GM18519 (cell line): Measurements from ENCODE around the gene COL5A2.

Experiments
- ATAC-seq: cut with Tn5 transposase; IDR thresholded peaks from one replicate; pipeline ENCODE4 v1.9.1; 2021; ENCODE audit warnings: mild to moderate bottlenecking, moderate library complexity; ENCODE audit not compliant: unreplicated experiment, low FRiP score

The COL5A2 gene

DNA sequence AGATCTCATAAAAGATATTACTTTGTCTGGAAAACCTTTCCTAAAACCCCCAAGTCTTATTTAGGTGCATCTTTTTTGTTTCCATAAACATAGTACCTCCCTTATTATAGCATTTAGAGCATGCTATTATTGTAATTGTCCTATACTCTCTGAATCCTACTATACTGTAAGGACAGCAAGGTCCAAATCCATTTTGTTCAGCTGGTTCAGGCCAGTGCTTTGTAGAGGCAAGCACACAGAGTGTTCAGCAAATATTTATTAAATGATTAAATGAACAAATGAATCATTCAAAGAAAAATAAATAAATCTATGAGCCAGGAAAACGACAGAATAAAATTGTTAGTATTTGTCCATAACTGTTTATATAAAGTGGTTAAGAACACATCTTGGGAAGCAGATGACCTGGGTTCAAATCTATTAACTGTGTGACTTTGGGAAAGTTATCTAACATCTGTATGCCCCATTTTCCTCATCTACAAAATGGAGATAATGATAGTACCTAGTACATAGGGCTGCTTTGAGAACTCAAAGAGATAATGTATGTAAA is 119.4 kb downstream of the COL5A2 start:
- no peak for ATAC-seq

DNA sequence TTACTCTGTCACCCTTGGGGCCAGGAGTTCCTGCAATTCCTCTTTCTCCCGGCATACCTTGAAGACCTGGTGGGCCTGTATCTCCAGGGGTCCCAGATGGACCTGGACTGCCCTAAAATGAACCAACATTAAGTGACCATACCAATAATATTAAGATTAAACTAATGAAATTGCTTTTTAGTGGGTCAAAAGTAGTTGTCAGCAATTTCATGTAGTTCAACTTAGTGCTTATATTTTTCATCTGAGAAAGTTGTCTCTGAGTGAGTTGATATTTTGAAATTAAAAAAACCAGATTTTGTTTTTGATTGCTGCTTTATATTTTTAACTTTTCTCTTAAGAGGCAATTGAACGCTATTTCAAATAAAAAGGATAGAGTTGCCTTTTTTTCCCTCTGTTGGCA is 122.2 kb downstream of the COL5A2 start:
- no peak for ATAC-seq

DNA sequence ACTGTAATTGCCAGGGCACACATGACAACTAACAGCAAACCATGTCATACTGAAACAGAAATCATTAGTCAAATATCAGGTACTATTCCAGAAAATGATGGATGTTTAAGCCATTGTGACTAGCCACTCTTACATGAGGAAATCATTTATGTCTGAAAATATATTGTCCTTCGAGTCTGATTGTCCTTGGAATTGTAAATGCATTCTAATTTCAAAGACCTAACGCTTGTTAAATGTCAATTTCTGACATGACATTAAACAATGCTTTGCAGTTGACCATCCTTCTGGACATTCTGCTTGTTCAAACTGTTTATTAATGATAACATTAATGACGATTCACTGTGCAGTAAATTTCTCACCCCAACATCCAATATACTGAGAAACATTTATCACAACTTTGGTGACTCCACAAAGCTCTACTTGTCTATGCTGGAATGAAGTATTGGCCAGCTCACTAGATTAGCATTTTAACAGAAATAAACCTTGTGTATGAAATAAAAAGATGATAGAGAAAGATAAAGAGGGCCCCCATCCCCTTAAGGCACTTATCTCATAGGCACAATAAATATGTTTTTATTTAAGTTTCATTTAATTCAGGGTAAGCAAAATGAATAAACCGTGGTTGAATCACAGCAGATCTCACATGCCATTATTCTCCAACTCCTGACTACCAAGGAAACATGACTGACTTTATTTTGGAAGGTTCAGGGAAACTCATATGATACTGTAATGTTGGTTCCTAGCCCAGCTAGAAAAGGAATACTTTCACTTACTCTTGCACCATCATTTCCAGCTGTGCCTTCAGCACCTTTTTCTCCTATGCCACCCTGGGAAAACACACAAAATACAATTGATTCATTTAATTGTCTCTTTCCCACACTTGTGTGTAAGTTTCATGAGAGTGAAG is 123.1 kb downstream of the COL5A2 start:
- ATAC-seq = no peak

DNA sequence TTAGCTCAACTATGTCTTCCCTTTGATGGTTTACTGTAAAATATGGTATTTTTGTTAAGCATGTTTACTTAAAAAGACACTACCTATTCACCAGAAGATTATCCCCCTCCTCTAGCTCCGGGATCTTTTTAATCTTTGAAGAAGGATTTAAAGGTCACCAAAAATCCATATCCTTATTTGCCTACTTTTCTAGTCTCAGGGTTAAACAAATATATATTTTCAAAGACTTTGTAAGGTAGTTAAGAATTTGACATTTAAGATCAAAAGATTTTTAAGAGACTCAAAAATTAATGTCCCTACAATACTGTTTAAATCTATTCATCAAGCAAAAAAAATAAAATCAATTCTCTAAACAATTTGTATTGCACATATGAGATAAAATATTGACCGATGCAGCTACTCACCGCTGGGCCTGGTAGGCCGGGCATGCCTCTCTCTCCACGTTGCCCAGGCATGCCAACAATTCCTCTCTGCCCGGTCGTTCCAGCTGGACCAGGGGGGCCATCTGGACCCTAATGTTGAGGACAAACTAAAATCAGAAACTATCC is 129.3 kb downstream of the COL5A2 start:
- ATAC-seq = no peak

DNA sequence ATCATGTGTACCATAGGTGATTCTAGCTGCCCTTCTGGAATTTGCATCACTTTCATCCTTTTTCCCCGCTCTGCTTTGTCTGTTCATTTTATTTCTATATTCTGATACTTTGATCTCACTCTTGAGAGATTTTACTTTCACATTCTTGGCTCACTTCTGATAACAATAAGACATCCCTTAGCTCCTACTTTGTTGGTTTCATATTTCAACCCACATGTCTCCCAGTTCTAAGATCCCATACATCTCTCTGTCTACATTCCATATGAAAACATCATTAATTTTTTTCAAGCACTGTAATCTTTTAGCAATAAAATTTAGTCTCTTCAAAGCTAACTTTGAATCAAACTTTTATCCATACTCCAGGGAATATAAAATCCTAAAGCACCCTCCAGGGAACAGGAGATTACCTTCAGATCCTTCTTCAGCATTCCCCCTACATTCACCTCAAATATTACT is 129.8 kb downstream of the COL5A2 start:
- ATAC-seq = no peak

DNA sequence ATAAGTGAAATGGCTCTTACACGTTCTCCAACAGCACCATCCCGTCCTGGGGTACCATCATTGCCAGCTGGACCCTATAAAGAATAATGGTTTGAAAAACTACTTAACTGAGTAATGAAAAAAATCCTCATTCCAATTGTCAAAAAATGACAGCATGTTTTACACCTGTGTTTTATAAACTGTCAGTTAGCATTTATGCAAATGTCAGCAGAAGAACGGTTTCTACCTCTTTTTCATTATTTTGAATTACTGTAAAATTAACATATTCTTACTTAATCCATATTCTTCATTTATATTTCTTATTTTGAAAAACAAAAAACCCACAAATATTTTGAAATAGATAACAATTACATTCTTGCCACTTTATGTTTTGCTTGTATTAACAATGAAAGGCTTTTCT is 131.4 kb downstream of the COL5A2 start:
- no peak for ATAC-seq

DNA sequence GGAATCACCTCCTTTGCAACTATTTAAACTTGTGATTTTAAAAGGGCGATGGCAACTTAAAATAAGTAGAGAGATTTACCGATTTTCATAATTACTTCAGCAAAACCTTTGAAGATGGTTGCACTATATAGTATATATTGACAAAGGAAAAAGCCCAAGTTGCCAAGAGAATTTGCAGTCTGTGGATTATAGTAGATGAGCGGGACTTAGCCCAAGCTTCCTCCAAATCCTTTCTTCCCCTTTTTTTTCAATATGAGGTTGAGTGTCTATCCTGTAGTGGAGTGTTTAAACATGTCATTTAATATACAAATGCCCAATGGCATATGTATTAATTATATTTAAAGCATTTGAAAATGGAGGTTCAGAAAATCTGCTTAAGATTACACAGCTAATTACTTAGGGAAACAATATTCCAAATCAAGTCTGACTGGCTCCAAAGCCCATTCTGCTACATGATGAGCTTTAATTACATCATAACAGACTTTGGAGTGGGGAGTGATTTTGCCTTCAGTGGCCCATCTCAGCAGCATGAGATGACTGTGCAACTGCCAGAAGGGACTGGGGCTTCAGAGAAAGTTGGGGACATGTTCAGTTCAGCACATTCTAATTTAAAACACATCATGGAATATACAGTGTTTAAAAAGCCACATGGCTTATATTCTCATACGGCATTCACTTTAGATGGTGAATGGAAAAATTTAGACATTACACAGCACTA is 132.2 kb downstream of the COL5A2 start:
- ATAC-seq = no peak

DNA sequence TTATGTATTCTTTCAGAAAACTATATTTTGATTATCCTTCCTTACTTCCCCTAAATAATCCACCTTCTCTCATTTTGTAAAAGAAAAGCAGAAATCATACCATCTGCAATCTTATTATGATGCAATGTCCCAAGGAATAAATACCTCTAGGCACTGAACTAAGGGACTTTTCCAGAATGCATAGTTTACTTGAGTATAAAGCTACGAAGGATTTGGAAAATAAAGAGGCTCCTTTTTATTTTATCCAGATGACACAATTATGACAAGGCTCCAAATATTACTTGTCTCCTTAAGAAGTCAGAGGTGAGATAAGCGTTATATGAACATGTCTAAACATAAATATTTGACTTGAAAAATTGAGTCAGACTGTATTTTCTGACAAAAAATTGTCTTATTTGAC is 133.2 kb downstream of the COL5A2 start:
- ATAC-seq = no peak

DNA sequence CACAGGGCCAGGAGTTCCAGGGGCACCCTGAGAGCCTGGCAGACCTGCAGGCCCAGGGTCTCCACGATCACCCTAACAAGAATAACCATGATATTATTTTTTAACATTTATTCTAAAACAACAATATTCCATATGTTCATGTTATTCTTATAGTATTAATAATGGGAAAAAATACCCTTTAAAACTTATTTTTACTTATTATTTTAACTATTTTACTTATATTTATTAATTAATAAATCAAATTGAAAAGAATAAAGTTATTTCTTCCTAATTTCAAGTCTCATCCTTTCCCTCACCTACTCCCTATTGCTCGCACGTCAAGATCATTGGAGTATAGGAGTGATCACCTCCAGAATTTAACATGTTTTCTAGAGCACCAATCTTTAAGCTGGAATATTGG is 133.7 kb downstream of the COL5A2 start:
- ATAC-seq = no peak

DNA sequence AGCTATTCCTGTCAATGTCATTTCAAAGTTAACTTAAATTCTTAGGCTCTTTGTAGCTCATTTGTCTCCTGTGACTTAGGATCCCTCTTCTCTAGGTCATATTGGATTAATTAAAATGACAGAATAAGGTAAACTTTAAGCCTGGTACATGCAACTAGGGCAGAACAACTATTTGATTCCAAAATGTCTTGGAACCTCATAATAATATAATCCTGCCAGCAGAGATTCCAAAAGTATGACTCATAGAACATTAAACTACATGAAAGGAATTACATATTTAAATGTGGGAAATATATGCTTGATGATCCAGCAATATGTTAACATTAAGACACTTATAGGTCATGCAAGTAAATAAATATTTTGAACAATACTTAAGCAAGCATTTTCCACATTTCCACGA is 142.0 kb downstream of the COL5A2 start:
- ATAC-seq = no peak

DNA sequence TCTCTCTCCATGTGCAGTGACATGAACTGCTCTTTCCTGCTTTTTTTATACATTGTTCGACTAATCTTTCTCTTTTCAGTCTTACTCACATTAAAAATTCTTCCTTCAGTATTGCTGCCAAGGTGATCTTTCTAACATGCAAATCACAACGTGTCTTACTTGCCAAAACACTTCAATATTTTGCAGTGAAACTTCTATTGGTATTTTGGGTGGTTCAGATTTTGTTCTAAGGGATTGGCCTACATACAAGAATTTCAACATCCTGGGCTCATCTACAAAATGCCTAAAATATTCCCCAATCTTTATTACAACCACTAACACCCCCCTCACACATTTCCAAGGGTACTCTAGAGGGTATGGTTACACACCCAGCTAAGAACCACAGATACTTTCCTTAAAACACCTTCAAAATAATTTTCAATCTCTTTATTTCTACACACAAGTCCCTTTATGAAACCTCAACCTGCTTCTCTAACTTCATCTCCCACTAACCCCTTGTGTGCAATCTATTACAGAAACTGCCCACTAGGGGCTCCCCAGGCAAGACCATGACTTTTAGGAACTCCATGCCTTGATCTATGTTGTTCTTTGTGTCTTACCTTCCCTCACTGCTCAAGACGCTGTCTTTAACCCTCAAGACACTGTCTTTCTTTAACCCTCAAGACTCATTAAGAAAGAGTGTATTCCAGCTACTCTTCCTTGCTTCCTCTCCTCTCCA is 154.5 kb downstream of the COL5A2 start:
- ATAC-seq = no peak

DNA sequence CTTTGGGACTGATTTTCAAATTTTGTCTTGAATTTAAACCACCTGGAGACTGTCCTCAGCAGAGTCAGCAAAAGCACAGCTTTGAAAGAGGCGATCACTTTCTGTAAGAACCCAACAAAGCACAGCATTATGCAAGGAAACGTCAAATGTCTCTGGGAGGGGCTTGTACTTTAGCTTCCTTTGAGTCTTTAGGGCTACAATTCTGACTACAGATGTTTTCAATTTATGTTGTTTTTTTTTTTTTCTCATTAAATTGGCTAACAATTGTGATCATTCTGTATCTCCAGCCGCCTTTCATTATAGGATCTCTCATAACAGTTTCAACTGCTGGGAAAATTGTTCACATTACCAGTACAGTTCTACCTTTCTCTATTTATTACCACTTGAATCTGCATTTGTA is 157.1 kb downstream of the COL5A2 start:
- ATAC-seq = no peak

DNA sequence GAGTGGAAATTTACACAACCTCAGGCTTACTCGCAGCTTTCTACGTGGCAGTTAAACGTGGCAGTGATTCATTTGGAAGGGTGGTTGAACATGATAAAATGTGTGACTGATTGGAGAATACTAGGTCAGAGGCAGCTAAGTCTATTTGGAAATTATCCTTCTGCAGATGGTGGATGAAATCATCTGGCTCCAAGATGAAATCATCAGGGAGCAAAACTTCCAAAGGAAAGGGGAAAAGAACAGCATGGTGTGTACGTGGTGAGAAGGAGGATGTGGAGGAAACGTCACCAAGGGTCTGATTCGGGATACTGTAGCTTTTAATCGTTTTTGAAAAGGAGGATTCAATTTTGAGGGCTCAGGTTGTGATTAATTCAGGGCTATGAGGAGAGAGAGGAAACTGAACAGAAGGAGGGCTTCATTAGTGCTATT is 157.5 kb downstream of the COL5A2 start:
- no peak for ATAC-seq

DNA sequence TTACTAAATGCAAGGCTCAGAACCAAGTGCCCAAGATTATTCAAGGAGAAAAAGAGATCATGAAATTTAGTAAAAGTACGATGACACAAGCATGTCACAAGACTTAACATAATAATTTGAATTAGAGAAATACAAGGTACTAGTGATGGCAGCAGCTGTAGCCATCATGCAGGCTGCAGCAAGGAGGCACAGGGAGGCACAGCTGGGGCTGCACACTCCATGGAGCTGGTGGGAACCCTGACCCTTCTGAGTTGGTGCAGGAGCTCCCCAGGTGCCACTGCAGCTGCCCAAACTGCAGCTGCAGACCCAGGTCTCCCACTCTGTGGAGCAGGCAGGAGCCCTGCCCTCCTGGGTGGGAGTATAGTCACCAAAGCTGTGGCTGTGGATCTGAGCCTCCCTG is 159.4 kb downstream of the COL5A2 start:
- ATAC-seq = no peak

DNA sequence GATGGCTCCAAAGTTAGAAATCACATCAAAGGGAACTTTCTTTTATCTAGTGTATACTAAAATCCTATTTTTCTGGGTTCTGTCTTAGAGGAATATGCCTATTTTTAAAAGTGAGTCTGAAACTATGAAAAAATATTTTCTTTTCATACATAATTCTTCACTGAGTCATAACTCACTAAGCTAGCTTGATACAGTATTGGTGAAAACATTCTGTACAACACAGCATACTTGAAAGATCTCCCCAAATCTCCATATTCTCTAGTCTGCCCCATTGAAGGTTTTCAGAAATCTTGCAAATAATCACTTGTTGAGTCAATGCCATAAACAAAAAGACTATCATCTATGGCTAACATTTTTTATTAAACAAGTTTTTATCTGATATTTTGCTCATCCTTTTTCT is 160.9 kb downstream of the COL5A2 start:
- ATAC-seq = no peak

DNA sequence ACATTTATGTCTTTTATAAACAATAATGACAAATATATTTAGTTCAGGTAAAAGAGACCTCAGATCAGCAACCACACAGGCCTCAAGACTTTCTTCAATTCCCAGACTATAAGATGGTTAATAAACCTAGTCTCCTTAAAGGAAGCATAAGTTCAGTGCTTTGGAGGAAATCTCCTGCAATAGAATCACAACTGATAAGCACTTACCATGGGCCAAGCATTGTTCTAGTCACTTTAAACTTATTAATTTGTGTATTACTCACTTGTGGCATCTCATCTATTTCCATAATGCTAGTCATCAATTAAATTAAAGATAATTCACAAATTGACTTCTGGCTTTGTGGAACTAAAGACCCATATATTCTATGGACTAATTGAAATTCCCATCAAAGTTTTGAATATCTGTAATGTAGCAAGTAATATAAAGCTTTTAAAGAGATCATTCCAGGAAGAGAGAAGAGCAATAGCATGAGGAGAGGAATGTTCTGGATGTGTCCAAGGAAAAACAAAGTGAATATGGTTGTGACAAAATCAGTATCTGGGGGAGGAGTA is 163.2 kb downstream of the COL5A2 start:
- ATAC-seq = no peak

DNA sequence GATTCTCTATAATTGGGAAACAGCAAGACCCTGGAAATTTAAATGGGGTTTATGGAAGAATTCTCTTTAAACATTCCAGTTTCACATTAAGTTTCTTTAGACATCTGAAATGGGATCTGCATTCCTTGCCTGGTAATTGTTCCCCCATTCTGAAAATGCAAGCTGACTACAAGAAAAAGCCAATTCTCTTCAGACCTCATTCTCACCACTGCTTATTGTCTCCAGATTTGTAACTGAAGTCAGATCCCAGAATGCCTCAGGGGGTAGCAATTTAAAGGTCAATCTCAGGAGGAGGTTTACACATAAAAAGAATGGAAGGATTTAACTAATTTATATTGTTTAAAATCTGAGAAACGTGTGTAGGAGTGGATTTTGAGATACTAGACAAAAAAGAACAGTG is 164.2 kb downstream of the COL5A2 start:
- ATAC-seq = no peak

DNA sequence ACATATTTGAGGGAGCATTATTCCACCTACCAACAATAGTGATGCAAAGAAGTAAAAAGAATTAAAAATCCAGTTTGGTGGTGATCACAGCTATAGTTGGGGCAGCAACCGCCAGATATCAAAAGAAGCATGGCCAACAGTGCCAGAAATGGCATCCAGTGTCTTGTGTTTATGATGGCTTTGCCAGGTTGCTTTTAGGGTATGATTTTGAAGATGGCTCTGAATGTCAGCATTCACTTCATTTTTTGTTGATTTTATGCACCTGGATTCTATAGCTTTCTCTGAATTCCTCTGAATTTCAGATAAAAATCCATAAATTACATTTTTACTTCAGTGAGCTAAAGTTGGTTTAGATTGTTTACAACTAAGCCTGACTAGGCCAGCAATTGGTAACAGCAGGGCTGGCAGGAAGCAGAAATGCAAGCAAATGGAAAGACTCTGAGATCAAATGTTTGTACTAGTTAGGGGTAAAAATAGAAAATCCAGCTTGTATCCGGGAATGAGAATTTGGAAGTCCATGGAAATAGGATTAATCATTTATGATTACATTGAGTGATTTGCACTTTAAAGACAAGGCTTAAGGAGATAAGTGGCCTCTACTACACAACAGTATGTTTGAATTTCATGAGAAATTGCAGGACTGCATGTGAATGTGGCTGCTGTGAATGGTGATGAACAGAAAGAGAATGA is 165.0 kb downstream of the COL5A2 start:
- ATAC-seq = no peak

DNA sequence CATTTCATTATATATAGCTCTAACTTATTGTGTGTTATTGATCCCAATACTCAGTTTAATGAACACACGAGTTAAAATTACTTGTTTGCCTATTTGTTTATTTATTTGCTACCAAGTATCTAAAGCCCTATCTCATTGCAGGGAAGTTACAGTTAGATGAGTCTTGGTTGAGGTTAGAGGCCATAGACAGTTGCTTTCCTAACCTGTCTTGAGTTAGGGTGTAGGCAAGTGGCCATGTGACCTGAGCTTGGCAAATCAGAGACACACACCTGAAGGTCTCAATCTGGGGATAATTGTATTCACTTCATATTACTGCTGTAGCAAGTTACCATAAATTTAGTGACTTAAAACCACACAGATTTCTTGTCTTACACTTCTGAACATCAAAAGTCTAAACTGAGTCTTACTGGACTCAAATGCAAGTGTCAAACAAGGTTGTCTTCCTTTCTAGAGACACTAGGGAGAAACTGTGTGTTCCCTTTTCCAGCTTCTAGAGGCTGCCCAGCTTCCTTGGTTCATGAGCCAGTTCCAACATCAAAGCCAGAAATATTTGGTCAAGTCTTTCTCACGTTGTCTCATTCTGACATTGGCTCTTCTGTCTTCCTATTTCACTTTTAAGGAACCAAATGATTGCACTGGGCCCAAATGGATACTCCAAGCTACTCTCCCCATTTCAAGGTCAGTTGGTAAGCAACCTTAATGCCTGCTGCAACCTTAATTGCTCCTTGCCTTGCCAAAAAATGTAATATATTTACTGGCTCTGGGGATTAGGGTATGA is 165.7 kb downstream of the COL5A2 start:
- ATAC-seq = no peak
